ENCODE results near the gene GPR137C. TPM values are rescaled to one million over a fixed set of nuclear protein-coding genes. Genes with fewer than 3 reads are reported as not detected.

The GPR137C gene
- total RNA-seq, 4 donors from 2014 or later: 0.22 to 1.2 (median 0.71) TPM

DNA sequence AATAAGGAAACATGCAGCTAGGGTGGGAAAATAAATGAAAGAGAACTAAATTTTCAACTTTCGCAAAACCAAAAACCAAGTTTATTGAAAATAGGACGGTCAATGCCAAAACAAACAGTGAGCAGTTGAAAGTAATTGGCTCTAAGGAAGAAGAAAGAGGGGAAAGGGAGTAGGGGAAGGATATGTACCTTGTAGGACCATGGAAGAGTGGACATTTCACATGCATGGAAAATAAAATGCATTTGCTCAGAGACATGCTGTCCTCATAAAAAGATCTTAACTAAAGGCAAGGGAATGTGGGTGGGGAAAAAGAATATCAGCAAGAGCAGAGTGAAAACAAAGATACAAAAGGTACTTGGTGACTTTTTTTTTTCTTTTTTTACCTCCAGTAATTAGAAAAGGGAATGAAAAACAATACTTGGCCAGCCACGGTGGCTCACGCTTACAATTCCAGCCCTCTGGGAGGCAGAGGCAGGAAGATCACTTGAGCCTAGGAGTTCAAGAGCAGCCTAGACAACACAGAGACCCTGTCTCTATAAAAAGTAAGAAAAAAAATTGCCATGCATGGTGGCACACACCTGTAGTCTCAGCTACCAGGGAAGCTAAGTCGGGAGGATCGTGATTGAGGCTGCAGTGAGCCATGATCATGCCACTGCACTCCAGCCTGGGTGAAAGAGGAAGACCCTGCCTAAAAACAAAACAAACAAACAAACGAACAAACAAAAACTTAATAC lies 6.9 kb upstream of the GPR137C start:
- WGBS, 2 donors: 65 to 72% methylated on average over 7 of the region's 7 CpGs
- TF ChIP-seq POLR2A (IDR thresholded peaks at IDR 0.05) (no peak), EP300 (IDR thresholded peaks at IDR 0.05) (no peak)
- TF ChIP-seq, protein P1, sequence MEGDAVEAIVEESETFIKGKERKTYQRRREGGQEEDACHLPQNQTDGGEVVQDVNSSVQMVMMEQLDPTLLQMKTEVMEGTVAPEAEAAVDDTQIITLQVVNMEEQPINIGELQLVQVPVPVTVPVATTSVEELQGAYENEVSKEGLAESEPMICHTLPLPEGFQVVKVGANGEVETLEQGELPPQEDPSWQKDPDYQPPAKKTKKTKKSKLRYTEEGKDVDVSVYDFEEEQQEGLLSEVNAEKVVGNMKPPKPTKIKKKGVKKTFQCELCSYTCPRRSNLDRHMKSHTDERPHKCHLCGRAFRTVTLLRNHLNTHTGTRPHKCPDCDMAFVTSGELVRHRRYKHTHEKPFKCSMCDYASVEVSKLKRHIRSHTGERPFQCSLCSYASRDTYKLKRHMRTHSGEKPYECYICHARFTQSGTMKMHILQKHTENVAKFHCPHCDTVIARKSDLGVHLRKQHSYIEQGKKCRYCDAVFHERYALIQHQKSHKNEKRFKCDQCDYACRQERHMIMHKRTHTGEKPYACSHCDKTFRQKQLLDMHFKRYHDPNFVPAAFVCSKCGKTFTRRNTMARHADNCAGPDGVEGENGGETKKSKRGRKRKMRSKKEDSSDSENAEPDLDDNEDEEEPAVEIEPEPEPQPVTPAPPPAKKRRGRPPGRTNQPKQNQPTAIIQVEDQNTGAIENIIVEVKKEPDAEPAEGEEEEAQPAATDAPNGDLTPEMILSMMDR (IDR thresholded peaks at IDR 0.05): no peak
- peaks cover 0 to 29% (median 0%) of the 10 kb centered on the region in 4 donors for H3K4me1 ChIP-seq
- peaks cover 0 to 7% (median 0%) of the 10 kb centered on the region in 3 donors for H3K36me3 ChIP-seq
- no peak overlapping the region for H3K27ac ChIP-seq
- H3K4me3 ChIP-seq: no peak overlapping the region
- DNase-seq (ENCODE audit: low spot score in 2 of 2): no peak
- no peaks in the 10 kb centered on the region for H3K9me3 ChIP-seq
- H3K27me3 ChIP-seq: no peaks in the 10 kb centered on the region

GRCh38 chr14:52546318-52546670 lies 6.3 kb upstream of the GPR137C start:
- DNase-seq (ENCODE audit: low spot score in 2 of 2): no peak
- Histone ChIP-seq H3K4me1 (peaks cover 0 to 34% (median 2%) of the 10 kb centered on the region in 4 donors), H3K9me3 (no peaks in the 10 kb centered on the region), H3K27ac (no peak overlapping the region), H3K36me3 (peaks cover 0 to 4% (median 0%) of the 10 kb centered on the region in 3 donors), H3K27me3 (no peaks in the 10 kb centered on the region), H3K4me3 (no peak overlapping the region)
- 77 to 82% methylated on average over 4 of the region's 4 CpGs for WGBS, 2 donors
- TF ChIP-seq, protein P1 (IDR thresholded peaks at IDR 0.05): no peak
- TF ChIP-seq POLR2A (IDR thresholded peaks at IDR 0.05): no peak
- no peak for TF ChIP-seq EP300 (IDR thresholded peaks at IDR 0.05)

GRCh38 chr14:52547027-52547426 lies 5.6 kb upstream of the GPR137C start:
- Histone ChIP-seq H3K27ac (no peak overlapping the region), H3K36me3 (peaks cover 0 to 4% (median 0%) of the 10 kb centered on the region in 3 donors), H3K9me3 (no peaks in the 10 kb centered on the region), H3K27me3 (no peaks in the 10 kb centered on the region), H3K4me3 (no peak overlapping the region), H3K4me1 (peaks cover 0 to 37% (median 3%) of the 10 kb centered on the region in 4 donors)
- TF ChIP-seq EP300 (IDR thresholded peaks at IDR 0.05): no peak
- TF ChIP-seq POLR2A (IDR thresholded peaks at IDR 0.05): no peak
- TF ChIP-seq, protein P1 (IDR thresholded peaks at IDR 0.05): no peak
- no peak for DNase-seq (ENCODE audit: low spot score in 2 of 2)
- 32 to 34% methylated on average over 2 of the region's 2 CpGs for WGBS, 2 donors

GRCh38 chr14:52547526-52547925 lies 5.1 kb upstream of the GPR137C start:
- Histone ChIP-seq H3K4me3 (no peak overlapping the region), H3K27ac (no peak overlapping the region), H3K4me1 (peaks cover 0 to 37% (median 3%) of the 10 kb centered on the region in 4 donors), H3K36me3 (peaks cover 0 to 4% (median 0%) of the 10 kb centered on the region in 3 donors), H3K9me3 (no peaks in the 10 kb centered on the region), H3K27me3 (no peaks in the 10 kb centered on the region)
- WGBS, 2 donors: 88 to 94% methylated on average over 3 of the region's 3 CpGs
- TF ChIP-seq, protein P1 (IDR thresholded peaks at IDR 0.05): no peak
- TF ChIP-seq EP300 (IDR thresholded peaks at IDR 0.05) (no peak), POLR2A (IDR thresholded peaks at IDR 0.05) (no peak)
- no peak for DNase-seq (ENCODE audit: low spot score in 2 of 2)

DNA sequence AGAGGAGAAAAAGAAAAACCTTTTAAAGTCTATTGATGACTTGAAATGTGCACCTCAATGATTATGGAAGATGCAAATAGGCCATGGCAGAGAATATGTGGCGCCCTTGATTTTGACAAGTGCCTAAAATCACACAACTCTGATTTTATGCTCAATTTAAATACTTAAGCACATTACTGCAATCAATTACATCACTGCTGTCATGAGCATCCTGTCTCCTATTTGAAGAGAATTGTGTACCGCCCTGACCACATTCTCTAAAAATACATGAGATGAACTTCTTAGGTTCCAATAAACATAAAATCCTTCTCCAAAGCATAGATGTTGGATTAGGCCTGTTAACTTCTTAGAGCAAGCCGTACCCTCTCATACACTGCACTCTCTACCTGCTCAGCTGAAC lies 2.0 kb upstream of the GPR137C start:
- H3K27ac ChIP-seq: no peak overlapping the region
- no peaks in the 10 kb centered on the region for H3K9me3 ChIP-seq
- no peaks in the 10 kb centered on the region for H3K27me3 ChIP-seq
- H3K36me3 ChIP-seq: peaks cover 0 to 4% (median 0%) of the 10 kb centered on the region in 3 donors
- H3K4me1 ChIP-seq: peaks cover 0 to 45% (median 12%) of the 10 kb centered on the region in 4 donors
- DNase-seq (ENCODE audit: low spot score in 2 of 2): no peak
- H3K4me3 ChIP-seq: no peak overlapping the region
- 97 to 98% methylated on average over 3 of the region's 3 CpGs for WGBS, 2 donors
- TF ChIP-seq, protein P1 (IDR thresholded peaks at IDR 0.05): no peak
- TF ChIP-seq POLR2A (IDR thresholded peaks at IDR 0.05): no peak

Measured in tibial nerve (tissue), 4 donors.